Measurements from ENCODE around the gene STK31.

- TF ChIP-seq CTCF (IDR thresholded peaks at IDR 0.05 in 8 of 11, conservative IDR thresholded peaks at IDR 0.05 in 3 of 11) (no peak), POLR2A (IDR thresholded peaks at IDR 0.05) (no peak), POLR2AphosphoS5 (IDR thresholded peaks at IDR 0.05) (no peak)
Measured at GRCh38 chr7:23691320-23691719, 18.7 kb upstream of the STK31 start.

Measured in spleen (tissue), 7 donors.